ENCODE data around the gene ZXDC.

ZXDC gene

DNA sequence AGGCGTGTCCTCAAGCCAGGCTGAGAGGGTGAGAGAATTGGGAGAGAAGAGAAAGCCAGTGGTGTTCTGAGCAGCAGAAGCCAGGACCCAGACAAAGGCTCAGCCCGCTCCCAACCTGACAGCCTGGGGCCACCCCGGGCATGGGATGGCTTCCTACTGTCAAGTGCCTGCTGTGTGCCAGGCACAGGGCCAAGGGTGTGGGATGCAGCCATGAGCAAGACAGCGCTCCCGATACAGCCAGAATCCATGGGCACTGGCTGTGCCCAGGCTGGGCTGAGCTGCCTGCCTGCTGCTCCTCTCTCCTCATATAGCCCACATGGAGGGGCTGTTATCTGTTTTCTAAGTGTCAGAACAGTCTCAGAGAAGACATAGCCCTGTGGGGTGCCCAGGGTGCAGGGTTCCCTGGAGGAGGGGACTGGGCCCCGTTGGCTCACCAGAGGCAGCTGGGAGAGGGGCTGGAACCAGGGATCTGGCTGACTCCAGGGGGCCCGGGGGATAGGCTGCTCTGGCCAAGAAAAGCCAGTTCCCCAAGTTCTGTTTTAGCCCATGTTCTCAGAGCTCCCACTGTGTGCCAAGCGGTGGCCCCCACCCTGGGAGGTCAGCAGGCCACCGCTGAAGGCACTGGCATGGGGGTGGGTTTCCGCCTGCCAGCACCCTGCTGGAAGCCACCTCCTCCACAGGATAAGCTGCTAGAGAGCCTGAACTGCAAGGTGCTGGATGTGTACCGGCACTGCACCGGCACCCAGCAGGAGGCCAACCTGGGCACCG lies 42.0 kb downstream of the ZXDC start:
- no peak for DNase-seq

DNA sequence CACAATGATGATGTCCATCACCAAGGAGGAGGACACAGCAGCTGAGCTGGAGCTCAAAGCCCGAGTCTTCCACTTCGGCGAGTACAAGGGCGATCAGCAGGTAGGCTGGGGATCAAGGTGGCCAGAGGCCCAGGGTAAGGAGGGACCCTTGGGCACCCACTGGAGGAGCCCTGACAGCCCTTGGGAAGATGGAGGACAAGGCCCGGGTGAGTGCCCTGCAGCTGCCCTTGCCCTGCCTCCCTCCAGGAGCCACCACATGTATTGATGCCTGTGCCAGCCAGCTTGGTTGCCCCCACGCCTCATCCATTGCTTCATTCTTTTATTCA lies 42.6 kb downstream of the ZXDC start:
- no peak for DNase-seq

DNA sequence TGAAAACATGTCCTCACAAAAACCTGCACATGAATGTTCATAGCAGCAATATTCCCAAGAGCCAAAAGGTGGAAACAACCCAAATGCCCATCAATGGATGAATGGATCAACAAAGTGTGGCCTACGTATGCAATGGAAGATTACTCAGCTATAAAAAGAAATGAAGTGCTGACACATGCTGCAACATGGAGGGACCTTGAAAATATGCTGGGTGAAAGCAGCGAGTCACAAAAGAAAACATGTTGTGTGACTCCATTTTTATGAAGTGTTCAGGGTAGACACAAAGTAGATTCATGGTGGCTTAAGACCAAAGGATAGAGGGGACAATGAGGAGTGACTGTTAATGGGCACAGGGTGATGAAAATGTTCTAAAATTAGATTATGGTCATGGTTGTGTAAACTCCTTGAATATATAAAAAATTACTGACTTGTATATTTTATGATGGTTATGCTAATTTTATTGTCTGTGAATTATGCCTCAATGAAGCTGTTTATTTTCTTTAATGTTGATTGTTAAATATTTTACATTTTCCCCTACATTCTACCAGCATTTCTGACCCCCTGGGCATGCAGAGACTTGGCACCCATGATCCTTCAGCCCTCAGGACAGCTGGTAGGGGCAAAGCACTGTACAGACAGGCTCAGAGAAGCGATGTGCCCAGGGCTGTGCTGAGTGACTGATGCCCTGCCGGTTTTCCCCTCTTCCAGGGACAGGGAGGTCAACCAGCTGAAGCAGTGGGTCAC lies 43.2 kb downstream of the ZXDC start:
- DNase-seq, result no peak

DNA sequence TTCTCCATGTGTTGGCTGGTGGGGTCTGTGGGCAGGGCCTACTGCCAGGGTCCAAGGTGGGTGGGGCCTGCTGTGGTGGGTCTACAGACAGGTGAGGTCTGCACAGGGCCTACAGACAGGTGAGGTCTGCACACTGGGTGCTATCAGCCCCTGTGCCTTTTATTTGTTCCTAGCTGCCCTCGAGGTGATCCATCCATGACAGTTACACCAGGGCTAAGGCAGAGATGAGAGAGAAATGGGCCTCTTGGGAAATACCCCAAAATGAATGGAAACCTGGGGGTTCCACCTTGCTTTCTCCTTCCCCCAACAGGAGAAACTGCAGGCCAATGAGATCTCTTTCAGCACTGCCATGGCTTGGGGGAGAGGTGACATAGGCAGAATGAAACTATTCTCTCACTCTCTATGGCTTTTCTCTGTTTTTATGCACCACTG lies 44.6 kb downstream of the ZXDC start:
- DNase-seq, result no peak

GRCh38 chr3:126424751-126425150 lies 50.9 kb downstream of the ZXDC start:
- DNase-seq, result no peak

DNA sequence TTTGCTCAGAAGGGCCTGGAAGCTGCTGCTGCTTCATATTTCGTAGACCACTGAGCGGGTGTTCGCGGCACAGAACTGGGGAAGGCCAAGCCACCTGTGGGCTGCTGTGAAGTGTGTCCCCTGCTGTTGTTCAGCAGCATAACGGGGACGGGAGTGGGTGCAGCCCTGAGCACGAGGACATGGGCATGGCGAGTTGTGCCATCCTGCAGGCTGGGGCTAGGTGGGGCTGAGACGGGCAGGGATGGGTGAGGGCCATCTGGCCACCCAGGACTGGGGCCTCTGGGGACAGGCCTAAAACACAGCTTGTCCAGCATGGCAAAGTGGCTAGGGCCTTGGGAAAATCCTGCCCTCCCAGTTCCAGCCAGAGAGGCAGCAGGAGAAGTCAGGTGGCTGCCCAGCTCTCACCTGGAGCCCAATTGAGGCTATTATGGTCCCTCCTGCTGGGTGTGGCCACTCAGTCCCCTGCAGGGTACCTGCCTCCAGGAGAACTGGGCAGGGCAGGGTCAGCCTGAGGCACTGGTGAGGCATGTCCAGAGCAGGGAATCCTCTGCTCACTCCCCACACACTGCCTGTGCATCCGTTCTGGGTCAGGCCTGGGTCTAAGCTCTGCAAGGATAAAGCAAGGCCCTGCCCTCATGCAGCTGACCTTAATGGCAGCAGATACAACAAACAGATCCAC lies 51.5 kb downstream of the ZXDC start:
- no peak for DNase-seq

DNA sequence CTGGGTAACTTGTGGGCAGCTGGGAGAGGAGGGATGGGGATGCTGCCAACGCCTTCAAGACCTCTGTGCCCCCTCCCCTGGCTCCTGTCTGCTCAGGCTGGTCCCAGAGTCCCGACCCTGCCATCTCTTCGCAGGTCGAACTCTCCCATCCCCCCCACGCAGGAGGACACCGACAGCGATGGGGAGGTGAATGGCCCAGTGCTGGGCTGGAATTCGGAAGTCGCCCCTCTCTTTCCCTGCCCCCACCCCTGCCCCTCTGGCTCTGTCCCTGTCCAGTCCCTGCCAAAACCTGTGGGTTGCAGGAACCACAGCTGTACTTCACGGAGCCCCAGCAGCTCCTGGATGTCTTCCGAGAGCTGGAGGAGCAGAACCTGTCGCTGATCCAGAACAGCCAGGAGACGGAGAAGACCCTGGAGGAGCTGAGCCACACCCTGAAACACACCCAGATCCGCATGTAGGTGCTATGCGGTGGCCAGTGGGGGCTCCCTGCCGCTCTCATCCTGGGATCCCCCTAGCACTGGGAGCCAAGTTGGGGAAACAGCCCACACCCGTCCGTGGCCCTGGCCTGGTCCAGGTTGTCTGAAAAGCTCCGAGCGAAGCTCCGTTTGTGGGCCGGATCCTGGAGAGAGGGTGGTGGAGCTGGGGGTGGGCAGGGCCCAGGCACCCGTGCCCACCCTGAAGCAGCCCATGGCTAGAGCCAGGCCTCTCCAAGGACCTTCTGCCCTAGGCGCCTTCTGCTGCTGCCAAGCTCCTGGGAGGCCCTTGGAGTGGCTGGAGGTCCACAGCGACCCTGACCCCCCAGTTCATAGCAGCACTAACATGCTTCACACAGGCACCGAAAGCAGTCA lies 52.3 kb downstream of the ZXDC start:
- no peak for DNase-seq

DNA sequence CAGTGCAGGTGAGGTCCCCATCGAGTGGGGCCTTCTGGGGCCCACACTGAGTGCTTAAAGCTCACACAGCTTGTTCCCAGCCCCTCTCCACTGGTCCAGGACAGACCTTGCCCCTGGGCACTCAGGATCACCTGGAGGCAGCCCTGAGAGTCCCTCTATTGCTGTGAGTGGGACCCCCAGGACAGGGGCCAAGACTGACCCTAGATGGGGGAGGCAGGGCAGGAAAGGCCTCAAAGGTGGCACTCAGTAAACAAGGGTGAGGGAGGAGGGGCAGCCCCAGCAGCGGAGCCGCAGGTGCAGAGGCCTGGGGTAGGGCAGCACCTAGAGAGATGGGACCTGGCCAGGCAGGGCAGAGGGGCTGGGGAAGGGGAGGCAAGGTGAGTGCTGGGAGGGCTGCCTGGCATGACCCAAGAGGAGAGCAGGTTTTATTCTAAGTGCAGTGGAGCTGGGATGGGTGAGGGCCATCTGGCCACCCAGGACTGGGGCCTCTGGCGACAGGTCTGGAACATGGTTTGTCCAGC lies 53.1 kb downstream of the ZXDC start:
- no peak for DNase-seq

DNA sequence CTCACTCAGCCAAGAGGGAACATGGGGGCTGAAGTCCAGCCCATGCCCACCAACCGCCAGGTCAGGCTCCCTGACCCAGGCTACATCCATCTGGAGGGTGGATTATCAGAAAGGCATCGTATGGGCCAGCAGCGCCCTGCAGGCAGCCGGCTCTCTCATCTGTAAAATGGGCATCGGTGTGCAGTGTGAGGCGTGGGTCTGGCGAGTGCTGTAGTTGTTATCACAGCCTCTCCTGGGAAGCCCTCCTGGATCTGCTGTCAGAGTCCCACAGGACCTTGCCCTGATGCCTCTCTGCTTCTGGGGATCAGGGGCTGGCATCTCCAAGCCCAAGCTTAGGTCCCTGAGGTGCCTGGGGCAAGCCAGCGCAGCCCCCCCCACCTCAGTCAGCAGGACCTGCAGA lies 53.6 kb downstream of the ZXDC start:
- DNase-seq, result no peak

GRCh38 chr3:126421573-126422119 lies 54.0 kb downstream of the ZXDC start:
- DNase-seq, result no peak

DNA sequence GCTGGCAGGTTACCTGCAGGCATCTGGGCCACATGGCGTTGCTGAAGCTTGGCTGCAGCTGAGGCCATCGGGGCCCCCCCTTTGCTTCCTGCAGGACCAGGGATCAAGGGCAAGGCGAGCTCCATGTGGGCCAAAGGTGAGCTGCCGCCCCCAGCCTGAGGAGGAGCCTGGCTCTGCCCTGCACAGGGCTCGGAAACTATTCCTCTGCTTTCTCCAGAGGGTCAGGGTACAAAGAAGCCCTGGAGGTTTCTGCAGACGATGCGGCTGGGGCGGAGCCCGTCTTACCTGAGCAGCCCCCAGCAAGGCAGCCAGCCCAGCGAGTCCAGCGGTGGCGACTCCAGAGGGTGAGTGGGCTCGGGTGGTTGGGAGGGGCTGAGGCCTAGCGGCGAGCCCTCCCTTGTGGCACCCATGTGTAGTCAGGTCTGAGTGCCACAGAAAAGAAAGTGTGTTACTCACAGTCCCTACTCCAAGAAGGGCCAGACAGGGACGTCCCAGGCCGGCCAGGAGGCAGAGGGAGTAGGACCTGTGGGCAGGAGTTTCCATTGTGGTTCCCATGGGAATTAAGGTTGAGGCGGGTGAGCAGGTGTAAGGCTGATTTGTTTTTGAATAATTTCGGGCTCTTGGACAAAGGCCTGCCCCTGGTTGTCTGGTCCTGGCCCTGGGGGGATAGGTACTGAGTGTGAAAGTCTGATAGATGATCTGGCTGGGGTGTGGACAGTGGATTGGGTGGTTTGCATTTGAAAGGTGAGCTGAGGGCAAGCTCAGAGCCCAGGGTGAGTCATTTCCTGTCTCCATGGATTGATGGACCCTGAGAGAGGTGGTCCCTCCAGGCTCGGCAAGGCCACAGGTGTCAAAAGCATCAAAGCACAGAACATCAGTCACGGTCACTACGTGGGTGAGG lies 55.6 kb downstream of the ZXDC start:
- DNase-seq, result no peak

DNA sequence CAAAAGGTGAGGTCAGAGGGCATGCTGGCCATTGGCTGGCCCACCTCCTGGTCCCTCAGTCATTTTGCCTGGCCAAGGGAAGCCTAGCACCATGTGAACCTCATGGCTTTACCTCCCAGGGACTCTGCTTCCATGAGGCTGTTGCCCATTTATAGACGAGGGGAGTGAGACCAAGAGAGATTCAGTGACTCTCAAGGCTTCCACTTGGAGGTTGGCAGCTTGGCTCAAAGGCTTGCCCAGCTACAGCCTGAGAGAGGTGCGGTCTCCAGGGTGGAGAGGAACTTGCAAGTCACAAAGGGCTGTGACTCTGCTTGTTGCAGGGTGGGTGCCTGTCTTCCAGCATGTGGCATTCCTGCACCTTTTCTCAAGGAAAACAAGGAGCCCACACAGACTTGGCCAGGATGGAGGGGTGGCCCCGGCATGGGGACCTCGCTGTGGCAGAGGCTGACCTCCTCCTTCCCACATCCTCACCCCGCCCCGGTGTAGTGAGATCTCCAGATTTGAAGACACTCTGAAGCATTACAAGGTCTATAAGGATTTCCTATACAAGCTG lies 56.5 kb downstream of the ZXDC start:
- DNase-seq, result no peak

- no peak for DNase-seq
Observed at GRCh38 chr3:126418661-126419131, 57.0 kb downstream of the ZXDC start.

DNA sequence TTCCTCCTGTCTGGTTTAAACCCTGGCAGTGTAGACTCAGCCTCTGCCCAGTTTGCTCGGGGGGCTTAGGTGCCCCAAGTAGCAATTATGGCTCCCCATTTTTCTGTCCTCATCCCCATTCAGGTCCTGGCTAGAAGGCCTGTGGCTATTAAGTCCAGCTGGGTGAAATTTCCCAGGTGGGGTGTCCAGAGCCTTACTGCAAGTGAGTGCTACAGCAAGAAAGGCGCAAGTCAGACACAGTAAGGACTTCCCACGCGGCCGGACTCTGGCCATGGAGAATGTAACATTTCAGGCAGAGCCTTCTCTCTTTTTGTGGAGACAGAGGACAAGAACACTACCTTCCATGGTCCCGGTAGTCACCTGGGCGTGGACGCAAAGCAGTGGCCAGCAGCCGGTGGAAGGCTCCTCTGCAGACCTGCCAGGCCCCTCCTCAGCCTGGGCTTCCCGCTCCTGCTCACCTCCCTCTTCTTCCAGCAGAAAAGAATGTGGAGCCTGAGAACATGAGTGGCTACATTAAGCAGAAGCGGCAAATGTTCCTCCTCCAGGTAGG lies 57.6 kb downstream of the ZXDC start:
- DNase-seq, result no peak

DNA sequence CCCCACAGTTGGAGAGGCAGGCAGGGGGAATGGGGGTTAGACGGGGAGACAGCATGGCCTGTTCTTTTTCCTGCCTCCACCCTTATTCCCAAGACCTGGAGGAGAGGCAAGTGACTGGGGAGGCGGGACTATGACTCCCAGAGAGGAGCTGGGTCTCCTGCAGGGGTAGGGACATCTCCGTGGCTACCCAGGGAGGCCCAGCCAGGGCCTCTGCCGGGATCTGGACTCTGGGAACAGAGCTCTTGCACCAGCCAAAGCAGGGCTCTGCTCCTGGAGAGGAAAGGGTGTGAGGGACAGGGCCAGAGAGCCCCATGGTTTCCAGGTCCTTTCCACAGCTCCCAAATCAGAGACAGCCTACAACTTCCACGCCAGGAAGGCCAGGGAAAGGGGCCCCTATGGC lies 58.2 kb downstream of the ZXDC start:
- DNase-seq, result no peak

DNA sequence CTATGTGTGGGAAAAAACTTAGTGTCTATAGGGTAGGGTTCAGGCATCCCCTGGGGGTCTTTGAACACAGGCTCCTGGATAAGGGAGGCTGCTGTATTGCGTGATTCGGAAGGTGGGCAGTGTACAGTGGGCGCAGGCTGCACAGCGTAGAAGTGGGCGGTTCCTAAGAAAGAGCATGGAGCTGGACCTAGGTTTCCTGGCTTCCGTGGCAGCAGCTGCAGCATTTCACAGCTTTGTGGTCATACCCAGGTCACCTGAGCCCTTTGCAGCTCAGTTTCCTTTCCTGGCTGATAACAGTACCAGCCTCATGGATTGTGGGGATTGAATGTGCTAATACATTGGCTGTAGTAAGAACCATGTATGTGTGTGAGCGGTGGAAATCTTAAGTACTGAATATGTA lies 58.7 kb downstream of the ZXDC start:
- DNase-seq, result no peak

- DNase-seq, result no peak
Observed at GRCh38 chr3:126415661-126416591, 59.8 kb downstream of the ZXDC start.

GRCh38 chr3:126414961-126415660 lies 60.6 kb downstream of the ZXDC start:
- DNase-seq, result no peak

GRCh38 chr3:126414406-126414805 lies 61.3 kb downstream of the ZXDC start:
- DNase-seq, result no peak

Measured in bone marrow (tissue), 2 donors.